Airway epithelial cell (primary cell): ENCODE results near the gene ZNF541. TPM values are rescaled to one million over a fixed set of nuclear protein-coding genes. Genes with fewer than 3 reads are reported as not detected.

Experiments
- total RNA-seq: library from RNA; depleted of rRNA; stranded (reverse); fragments of >200 nt; gene quantifications from 2 replicates; pipeline ENCODE4 v1.2.3, GENCODE V29; 2015

The ZNF541 gene
- 0.07 TPM in 1 of 2 replicates, not detected in the other for total RNA-seq

GRCh38 chr19:47573071-47574026 is at the start of gene ZNF541:
Gene ZNF541 (minus strand): TSS chr19:47573148. CDS start chr19:47555856, 17,292 bp downstream.

GRCh38 chr19:47608969-47609905 is 36.3 kb upstream of the ZNF541 start, which contains the start of gene BICRA:
Gene BICRA (plus strand): TSS chr19:47609134. CDS start chr19:47673575, 64,441 bp downstream.

Other genes with a start within 250 kb of the ZNF541 start
- gene C5AR2, start 241.0 kb downstream of the ZNF541 start, total RNA-seq = not detected in 2 replicates
- 12.2 and 19.5 TPM in 2 replicates for gene DHX34, start 223.8 kb downstream of the ZNF541 start, total RNA-seq
- 1.8 and 2.8 TPM in 2 replicates for gene MEIS3, start 153.6 kb downstream of the ZNF541 start, total RNA-seq
- 0.28 and 1.3 TPM in 2 replicates for gene SLC8A2, start 101.3 kb downstream of the ZNF541 start, total RNA-seq
- 3.6 and 6.8 TPM in 2 replicates for gene KPTN, start 88.9 kb downstream of the ZNF541 start, total RNA-seq
- 74.3 and 92.5 TPM in 2 replicates for gene NAPA, start 58.1 kb downstream of the ZNF541 start, total RNA-seq
- gene BICRA, start 36.0 kb upstream of the ZNF541 start, total RNA-seq = 3.9 and 4.6 TPM in 2 replicates
- gene EHD2, start 140.3 kb upstream of the ZNF541 start, total RNA-seq = 121 and 124 TPM in 2 replicates
- 145 and 178 TPM in 2 replicates for gene NOP53, start 172.4 kb upstream of the ZNF541 start, total RNA-seq
- gene SELENOW, start 205.6 kb upstream of the ZNF541 start, total RNA-seq = 596 and 773 TPM in 2 replicates
- gene TPRX1, start 231.4 kb upstream of the ZNF541 start, total RNA-seq = not detected in 2 replicates
- not detected in 2 replicates for gene CRX, start 248.8 kb upstream of the ZNF541 start, total RNA-seq